ENCODE data around the gene KRTAP20-1. TPM values are rescaled to one million over a fixed set of nuclear protein-coding genes. Genes with fewer than 3 reads are reported as not detected.

The KRTAP20-1 gene
- total RNA-seq: not detected
- polyA plus RNA-seq: not detected

GRCh38 chr21:30616125-30616524 is at the start of gene KRTAP20-1:
TSS of gene KRTAP20-1 (plus strand) at chr21:30616425. CDS start at chr21:30616455, 30 bp downstream.
- H3K27me3 ChIP-seq (ENCODE audit: insufficient read depth, low read length, poor library complexity, severe bottlenecking): no peaks in the 10 kb centered on the region
- H3K4me1 Mint-ChIP-seq: no peaks in the 10 kb centered on the region
- no peaks in the 10 kb centered on the region for H3K36me3 ChIP-seq (ENCODE audit: insufficient read depth, low read length)
- H3K4me3 ChIP-seq (ENCODE audit: low read length): no peak within 1 kb of the TSS
- ChIA-PET POLR2A (no interaction called here), CTCF (no interaction called here)
- DNase-seq: no peak
- no peaks in the 10 kb centered on the region for H3K27me3 Mint-ChIP-seq
- H3K4me3 Mint-ChIP-seq: no peak within 1 kb of the TSS
- no peak within 1 kb of the TSS for H3K27ac Mint-ChIP-seq
- H3K36me3 Mint-ChIP-seq: no peaks in the 10 kb centered on the region
- no peaks in the 10 kb centered on the region for H3K9me3 ChIP-seq (ENCODE audit: low read length)
- no peaks in the 10 kb centered on the region for H3K4me1 ChIP-seq (ENCODE audit: insufficient read depth, low read length)
- peaks cover 0 to 5% (median 2%) of the 10 kb centered on the region in 5 donors for H3K9me3 Mint-ChIP-seq
- H3K27ac ChIP-seq (ENCODE audit: low read depth, low read length): no peak within 1 kb of the TSS

GRCh38 chr21:30567617-30568016 is 48.6 kb upstream of the KRTAP20-1 start:
- Mint-ChIP-seq H3K4me3 (no peak overlapping the region), H3K9me3 (peaks cover 0 to 2% (median 0%) of the 10 kb centered on the region in 5 donors), H3K27ac (no peak overlapping the region), H3K27me3 (no peaks in the 10 kb centered on the region), H3K4me1 (no peaks in the 10 kb centered on the region), H3K36me3 (no peaks in the 10 kb centered on the region)
- no peaks in the 10 kb centered on the region for H3K36me3 ChIP-seq (ENCODE audit: insufficient read depth, low read length)
- no peak for DNase-seq
- no peaks in the 10 kb centered on the region for H3K9me3 ChIP-seq (ENCODE audit: low read length)
- ChIA-PET CTCF (no interaction called here), POLR2A (no interaction called here)
- no peak overlapping the region for H3K4me3 ChIP-seq (ENCODE audit: low read length)
- no peaks in the 10 kb centered on the region for H3K4me1 ChIP-seq (ENCODE audit: insufficient read depth, low read length)
- H3K27me3 ChIP-seq (ENCODE audit: insufficient read depth, low read length, poor library complexity, severe bottlenecking): no peaks in the 10 kb centered on the region
- no peak overlapping the region for H3K27ac ChIP-seq (ENCODE audit: low read depth, low read length)

GRCh38 chr21:30577766-30578165 is 38.5 kb upstream of the KRTAP20-1 start:
- no peaks in the 10 kb centered on the region for H3K9me3 ChIP-seq (ENCODE audit: low read length)
- H3K27ac ChIP-seq (ENCODE audit: low read depth, low read length): no peak overlapping the region
- Mint-ChIP-seq H3K27ac (no peak overlapping the region), H3K4me1 (no peaks in the 10 kb centered on the region), H3K27me3 (no peaks in the 10 kb centered on the region), H3K9me3 (peaks cover 0 to 3% (median 2%) of the 10 kb centered on the region in 5 donors), H3K36me3 (no peaks in the 10 kb centered on the region), H3K4me3 (no peak overlapping the region)
- no peaks in the 10 kb centered on the region for H3K27me3 ChIP-seq (ENCODE audit: insufficient read depth, low read length, poor library complexity, severe bottlenecking)
- no peak for DNase-seq
- H3K4me3 ChIP-seq (ENCODE audit: low read length): no peak overlapping the region
- no peaks in the 10 kb centered on the region for H3K4me1 ChIP-seq (ENCODE audit: insufficient read depth, low read length)
- ChIA-PET CTCF (no interaction called here), POLR2A (no interaction called here)
- H3K36me3 ChIP-seq (ENCODE audit: insufficient read depth, low read length): no peaks in the 10 kb centered on the region

- Mint-ChIP-seq H3K36me3 (no peaks in the 10 kb centered on the region), H3K4me3 (no peak overlapping the region), H3K4me1 (no peaks in the 10 kb centered on the region), H3K27me3 (no peaks in the 10 kb centered on the region), H3K27ac (no peak overlapping the region), H3K9me3 (peaks cover 0 to 3% (median 0%) of the 10 kb centered on the region in 5 donors)
- no peaks in the 10 kb centered on the region for H3K9me3 ChIP-seq (ENCODE audit: low read length)
- H3K4me3 ChIP-seq (ENCODE audit: low read length): no peak overlapping the region
- CTCF ChIA-PET: no interaction called here
- no peak for DNase-seq
- H3K4me1 ChIP-seq (ENCODE audit: insufficient read depth, low read length): no peaks in the 10 kb centered on the region
- no peak overlapping the region for H3K27ac ChIP-seq (ENCODE audit: low read depth, low read length)
- POLR2A ChIA-PET: no interaction called here
- H3K36me3 ChIP-seq (ENCODE audit: insufficient read depth, low read length): no peaks in the 10 kb centered on the region
- no peaks in the 10 kb centered on the region for H3K27me3 ChIP-seq (ENCODE audit: insufficient read depth, low read length, poor library complexity, severe bottlenecking)
These were observed 36.9 kb upstream of the KRTAP20-1 start for GRCh38 chr21:30579346-30579745.

GRCh38 chr21:30580132-30580531 is 36.1 kb upstream of the KRTAP20-1 start:
- no peak overlapping the region for H3K4me3 Mint-ChIP-seq
- Histone ChIP-seq H3K9me3 (ENCODE audit: low read length) (no peaks in the 10 kb centered on the region), H3K4me1 (ENCODE audit: insufficient read depth, low read length) (no peaks in the 10 kb centered on the region), H3K4me3 (ENCODE audit: low read length) (no peak overlapping the region), H3K27ac (ENCODE audit: low read depth, low read length) (no peak overlapping the region), H3K27me3 (ENCODE audit: insufficient read depth, low read length, poor library complexity, severe bottlenecking) (no peaks in the 10 kb centered on the region), H3K36me3 (ENCODE audit: insufficient read depth, low read length) (no peaks in the 10 kb centered on the region)
- H3K27me3 Mint-ChIP-seq: no peaks in the 10 kb centered on the region
- POLR2A ChIA-PET: no interaction called here
- no peaks in the 10 kb centered on the region for H3K36me3 Mint-ChIP-seq
- no peak overlapping the region for H3K27ac Mint-ChIP-seq
- DNase-seq: no peak
- CTCF ChIA-PET: no interaction called here
- H3K4me1 Mint-ChIP-seq: no peaks in the 10 kb centered on the region
- peaks cover 0 to 3% (median 2%) of the 10 kb centered on the region in 5 donors for H3K9me3 Mint-ChIP-seq

- Mint-ChIP-seq H3K9me3 (peaks cover 0 to 2% (median 2%) of the 10 kb centered on the region in 5 donors), H3K36me3 (no peaks in the 10 kb centered on the region), H3K4me1 (no peaks in the 10 kb centered on the region), H3K27ac (no peak overlapping the region), H3K27me3 (no peaks in the 10 kb centered on the region), H3K4me3 (no peak overlapping the region)
- Histone ChIP-seq H3K4me1 (ENCODE audit: insufficient read depth, low read length) (no peaks in the 10 kb centered on the region), H3K27ac (ENCODE audit: low read depth, low read length) (no peak overlapping the region), H3K27me3 (ENCODE audit: insufficient read depth, low read length, poor library complexity, severe bottlenecking) (no peaks in the 10 kb centered on the region), H3K4me3 (ENCODE audit: low read length) (no peak overlapping the region), H3K9me3 (ENCODE audit: low read length) (no peaks in the 10 kb centered on the region), H3K36me3 (ENCODE audit: insufficient read depth, low read length) (no peaks in the 10 kb centered on the region)
- ChIA-PET POLR2A (no interaction called here), CTCF (no interaction called here)
- no peak for DNase-seq
These were observed 33.4 kb upstream of the KRTAP20-1 start for GRCh38 chr21:30582870-30583269.

- Histone ChIP-seq H3K27me3 (ENCODE audit: insufficient read depth, low read length, poor library complexity, severe bottlenecking) (no peaks in the 10 kb centered on the region), H3K27ac (ENCODE audit: low read depth, low read length) (no peak within 1 kb of the TSS), H3K9me3 (ENCODE audit: low read length) (no peaks in the 10 kb centered on the region), H3K4me1 (ENCODE audit: insufficient read depth, low read length) (no peaks in the 10 kb centered on the region), H3K4me3 (ENCODE audit: low read length) (no peak within 1 kb of the TSS), H3K36me3 (ENCODE audit: insufficient read depth, low read length) (no peaks in the 10 kb centered on the region)
- no peaks in the 10 kb centered on the region for H3K4me1 Mint-ChIP-seq
- ChIA-PET POLR2A (no interaction called here), CTCF (no interaction called here)
- no peak for DNase-seq
- no peaks in the 10 kb centered on the region for H3K27me3 Mint-ChIP-seq
- no peak within 1 kb of the TSS for H3K27ac Mint-ChIP-seq
- H3K4me3 Mint-ChIP-seq: no peak within 1 kb of the TSS
- H3K36me3 Mint-ChIP-seq: no peaks in the 10 kb centered on the region
- no peaks in the 10 kb centered on the region for H3K9me3 Mint-ChIP-seq
These were observed 25.9 kb upstream of the KRTAP20-1 start, which contains the start of gene KRTAP22-2 for GRCh38 chr21:30590297-30590696. TSS of gene KRTAP22-2 (minus strand) at chr21:30590397.

GRCh38 chr21:30592140-30592539 is 24.1 kb upstream of the KRTAP20-1 start, which contains the start of gene KRTAP6-3:
TSS of gene KRTAP6-3 (plus strand) at chr21:30592440. CDS start at chr21:30592446, 6 bp downstream.
- H3K9me3 Mint-ChIP-seq: peaks cover 0 to 3% (median 2%) of the 10 kb centered on the region in 5 donors
- Histone ChIP-seq H3K4me1 (ENCODE audit: insufficient read depth, low read length) (no peaks in the 10 kb centered on the region), H3K36me3 (ENCODE audit: insufficient read depth, low read length) (no peaks in the 10 kb centered on the region), H3K27me3 (ENCODE audit: insufficient read depth, low read length, poor library complexity, severe bottlenecking) (no peaks in the 10 kb centered on the region), H3K4me3 (ENCODE audit: low read length) (no peak within 1 kb of the TSS), H3K27ac (ENCODE audit: low read depth, low read length) (no peak within 1 kb of the TSS), H3K9me3 (ENCODE audit: low read length) (no peaks in the 10 kb centered on the region)
- no peak within 1 kb of the TSS for H3K4me3 Mint-ChIP-seq
- H3K27me3 Mint-ChIP-seq: no peaks in the 10 kb centered on the region
- H3K27ac Mint-ChIP-seq: no peak within 1 kb of the TSS
- no peak for DNase-seq
- H3K4me1 Mint-ChIP-seq: no peaks in the 10 kb centered on the region
- ChIA-PET CTCF (no interaction called here), POLR2A (no interaction called here)
- H3K36me3 Mint-ChIP-seq: no peaks in the 10 kb centered on the region

- Histone ChIP-seq H3K27me3 (ENCODE audit: insufficient read depth, low read length, poor library complexity, severe bottlenecking) (no peaks in the 10 kb centered on the region), H3K36me3 (ENCODE audit: insufficient read depth, low read length) (no peaks in the 10 kb centered on the region), H3K9me3 (ENCODE audit: low read length) (no peaks in the 10 kb centered on the region), H3K4me1 (ENCODE audit: insufficient read depth, low read length) (no peaks in the 10 kb centered on the region), H3K27ac (ENCODE audit: low read depth, low read length) (no peak within 1 kb of the TSS), H3K4me3 (ENCODE audit: low read length) (no peak within 1 kb of the TSS)
- CTCF ChIA-PET: no interaction called here
- H3K4me3 Mint-ChIP-seq: no peak within 1 kb of the TSS
- H3K9me3 Mint-ChIP-seq: peaks cover 3 to 16% (median 7%) of the 10 kb centered on the region in 5 donors
- no peak within 1 kb of the TSS for H3K27ac Mint-ChIP-seq
- H3K4me1 Mint-ChIP-seq: no peaks in the 10 kb centered on the region
- H3K27me3 Mint-ChIP-seq: no peaks in the 10 kb centered on the region
- POLR2A ChIA-PET: no interaction called here
- no peak for DNase-seq
- H3K36me3 Mint-ChIP-seq: no peaks in the 10 kb centered on the region
These were observed 17.4 kb upstream of the KRTAP20-1 start, which contains the start of gene KRTAP6-2 for GRCh38 chr21:30598802-30599201. TSS of gene KRTAP6-2 (minus strand) at chr21:30598902. CDS start at chr21:30598874, 28 bp downstream.

Data from CD8-positive, alpha-beta memory T cell (primary cell).